NK-92 (cell line): ENCODE measurements around the gene ERICH4.
"Not testable (repeated sequence)": the region's sequence is repeated elsewhere in the genome, so short reads cannot be mapped to it uniquely, and the experiment has no call there.

Source experiments
- DNase-seq: peaks from one replicate; lab custom pipeline; 2025; ENCODE audit not compliant: unreplicated experiment; lab: John Stamatoyannopoulos, UW

ERICH4 gene

DNA sequence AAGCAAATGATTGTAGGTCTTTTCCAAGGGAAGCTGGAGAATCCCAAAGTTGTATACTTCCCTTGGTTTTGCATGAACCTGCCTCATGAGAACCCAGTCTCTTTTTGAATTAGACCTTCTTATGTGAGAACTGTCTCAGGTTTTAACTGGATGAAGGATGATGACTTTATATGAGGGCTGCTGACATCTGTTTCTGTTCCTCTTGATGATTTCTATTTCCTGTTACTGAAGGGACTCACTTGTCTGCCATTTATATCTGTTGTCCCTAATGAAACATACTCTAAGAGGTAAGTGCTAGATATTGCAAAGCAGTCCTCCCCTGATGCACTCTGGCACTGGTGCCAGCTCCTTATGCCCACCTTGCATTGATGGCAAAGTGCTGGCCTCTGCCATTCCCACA is 33.6 kb downstream of the ERICH4 start:
- DNase-seq, result no peak

DNA sequence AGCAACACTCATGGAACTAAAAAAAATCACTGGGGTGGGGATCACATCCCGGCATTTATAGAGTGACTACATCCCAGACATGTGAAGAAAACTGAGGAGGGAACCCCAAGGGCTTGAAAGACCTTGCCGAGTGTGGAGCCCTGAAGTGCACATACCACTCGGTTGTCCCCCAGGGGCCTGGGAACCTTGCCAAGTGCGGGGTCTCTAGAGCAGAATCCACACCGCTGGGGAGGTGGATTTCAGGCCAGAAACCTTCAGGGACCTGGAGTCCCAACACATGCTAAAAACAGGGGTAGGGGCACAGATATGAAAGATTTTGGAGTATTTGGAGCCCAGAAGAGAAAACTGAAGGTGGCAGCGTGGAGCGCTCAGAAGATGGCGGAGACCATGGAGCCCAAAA is 35.2 kb downstream of the ERICH4 start:
- no peak for DNase-seq

DNA sequence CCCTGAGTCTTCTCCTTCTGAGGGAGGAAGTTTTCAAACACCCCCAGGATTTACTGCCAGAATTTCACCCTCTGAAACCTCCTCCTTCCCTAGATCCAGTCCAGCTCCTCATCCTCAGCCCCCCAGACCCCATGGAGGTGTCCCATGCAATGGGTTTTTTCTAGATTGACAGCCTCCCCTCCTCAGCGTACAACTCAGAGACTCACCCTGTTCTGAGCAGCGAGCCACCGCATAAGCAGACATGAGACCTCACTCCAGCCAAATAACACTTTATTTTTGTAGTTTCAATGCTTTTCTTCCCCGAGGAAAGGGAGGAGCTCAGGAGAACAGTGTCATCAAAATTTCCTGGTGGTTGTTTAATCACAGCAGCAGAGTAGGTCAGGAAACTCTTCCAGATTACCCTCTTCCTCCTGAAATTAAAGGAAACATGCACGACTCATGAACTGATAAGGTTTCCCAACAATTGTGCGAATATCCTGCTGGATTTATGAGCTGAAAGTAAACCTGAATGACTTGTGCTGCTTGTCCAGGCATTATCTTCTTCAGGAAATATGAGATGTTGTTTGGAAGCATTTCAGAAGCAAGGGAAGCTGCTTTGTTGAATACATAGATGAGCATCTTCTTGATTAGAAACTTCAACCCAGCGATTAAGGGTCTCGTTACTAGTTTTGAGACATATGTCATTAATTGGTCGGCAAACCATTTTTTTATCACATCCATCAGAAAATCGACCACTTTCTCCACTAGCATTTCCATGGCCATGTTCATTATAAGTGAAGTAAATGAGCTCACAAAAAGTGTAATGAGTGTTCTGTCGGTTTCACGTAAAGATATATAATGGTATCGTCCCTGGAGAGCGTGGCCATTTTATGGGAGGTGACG is 36.2 kb downstream of the ERICH4 start:
- no peak for DNase-seq

DNA sequence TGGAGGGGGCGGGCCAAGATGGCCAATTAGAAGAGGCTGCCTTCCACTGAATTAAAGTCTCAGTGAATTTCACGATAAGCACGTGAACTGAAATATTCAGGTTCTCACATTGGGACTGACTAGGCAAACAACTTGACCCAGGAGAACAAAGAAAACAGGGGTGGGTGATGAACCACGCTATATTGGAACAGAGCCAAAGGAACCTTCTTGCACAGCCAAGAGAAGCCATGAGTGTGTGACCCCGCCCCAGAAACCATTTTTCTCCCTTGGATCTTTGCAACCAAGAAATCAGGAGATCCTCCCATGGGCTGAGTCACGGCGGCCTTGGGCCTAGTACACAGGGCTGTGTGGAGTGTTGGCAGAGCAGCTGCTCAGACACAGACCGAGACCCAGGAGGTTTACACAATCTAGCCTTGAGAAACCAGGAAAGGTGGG is 36.8 kb downstream of the ERICH4 start:
- no peak for DNase-seq

DNA sequence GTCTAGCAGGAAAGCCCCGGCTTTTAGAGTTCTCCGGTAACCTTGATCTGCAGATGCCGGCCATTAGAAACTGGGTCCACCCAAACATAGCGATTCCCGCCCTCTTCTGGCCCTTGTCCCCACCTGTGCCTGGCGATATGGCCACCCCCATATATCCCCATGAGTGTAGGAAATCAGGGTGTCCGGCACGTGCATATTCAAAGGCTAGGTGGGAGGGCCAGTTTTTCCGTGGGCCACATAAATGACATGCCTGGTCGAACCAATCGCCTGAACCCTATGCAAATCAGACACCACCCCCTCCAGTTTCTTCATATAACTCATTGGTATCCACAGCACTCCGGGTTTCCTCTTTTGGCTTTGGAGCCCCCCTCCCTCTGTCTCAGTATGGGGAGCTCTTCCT is 37.4 kb downstream of the ERICH4 start:
- DNase-seq, result no peak

DNA sequence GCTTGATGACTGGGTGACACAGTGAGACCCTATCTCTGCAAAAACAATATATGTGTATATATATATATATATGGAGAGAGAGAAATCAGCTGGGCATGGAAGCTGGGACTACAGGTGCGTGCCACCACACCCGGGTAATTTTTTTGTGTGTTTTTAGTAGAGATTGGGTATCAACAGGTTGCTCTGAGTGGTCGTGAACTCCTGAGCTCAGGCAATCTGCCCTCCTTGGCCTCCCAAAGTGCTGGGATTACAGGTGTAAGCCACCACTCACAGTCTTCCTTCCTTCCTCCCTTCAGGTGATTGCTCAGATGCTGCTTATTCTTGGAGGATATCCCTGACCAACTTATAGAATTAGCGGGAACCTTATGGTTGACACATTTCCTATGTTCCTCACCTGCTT is 41.9 kb downstream of the ERICH4 start:
- DNase-seq, result no peak

DNA sequence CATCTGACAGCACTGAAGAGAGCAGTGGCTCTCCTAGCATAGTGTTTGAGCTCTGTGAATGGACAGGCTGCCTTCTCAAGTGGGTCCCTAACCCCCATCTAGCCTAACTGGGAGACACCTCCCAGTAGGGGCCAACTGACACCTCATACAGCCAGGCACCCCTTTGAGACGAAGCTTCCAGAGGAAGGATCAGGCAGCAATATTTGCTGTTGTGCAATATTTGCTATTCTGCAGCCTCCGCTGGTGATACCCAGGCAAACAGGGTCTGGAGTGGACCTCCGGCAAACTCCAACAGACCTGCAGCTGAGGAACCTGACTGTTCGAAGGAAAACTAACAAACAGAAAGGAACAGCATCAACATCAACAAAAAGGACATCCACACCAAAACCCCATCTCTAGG is 44.0 kb downstream of the ERICH4 start:
- DNase-seq, result not testable (repeated sequence)

DNA sequence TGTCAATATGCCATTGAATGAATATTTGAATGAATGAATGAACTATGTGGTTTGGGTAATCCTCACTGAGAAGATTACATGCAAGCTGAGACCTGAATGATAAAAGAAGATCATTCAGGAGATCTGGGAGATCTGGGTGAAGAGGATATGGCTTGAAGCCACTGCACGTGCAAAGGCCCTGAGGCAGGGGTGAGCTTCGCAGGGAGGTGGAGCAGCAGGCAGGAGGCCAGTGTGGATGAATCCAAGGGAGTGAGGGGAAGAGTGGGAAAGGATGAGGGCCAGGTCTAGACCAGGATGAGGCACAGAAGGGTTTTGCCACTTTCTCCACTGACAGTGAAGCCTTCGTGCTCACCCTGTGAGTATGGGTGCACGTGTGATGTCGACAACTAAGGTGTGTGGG is 49.9 kb downstream of the ERICH4 start:
- no peak for DNase-seq
